NK-92 treated with Interleukin-12 subunit alpha and Interleukin-12 subunit beta, amount 100 ng/mL, for 24 hours (cell line): ENCODE results near the gene TP63.
"Not testable (repeated sequence)": the region's sequence is repeated elsewhere in the genome, so short reads cannot be mapped to it uniquely, and the experiment has no call there.

Experiments used
- DNase-seq: peaks from one replicate; lab custom pipeline; 2025; lab: John Stamatoyannopoulos, UW

TP63 gene

DNA sequence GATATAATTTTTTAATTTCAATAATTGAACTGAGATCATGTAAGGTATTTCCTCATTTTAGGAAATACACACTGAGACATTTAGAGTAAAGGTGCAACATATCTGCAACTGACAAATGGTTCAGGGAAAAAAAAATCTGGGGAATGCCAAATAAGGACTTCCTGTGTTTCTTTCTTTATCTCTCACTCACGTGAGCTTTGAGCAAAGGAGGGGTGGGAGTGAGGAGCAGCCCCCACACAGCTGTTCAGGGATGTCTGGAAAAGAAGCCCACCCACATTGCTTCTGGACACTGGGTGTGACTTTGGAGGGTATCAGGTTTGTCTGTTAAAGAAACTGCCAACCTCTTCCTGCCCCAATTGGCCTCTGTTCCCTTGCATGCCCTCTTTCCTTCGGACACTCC, 5.6 kb upstream of the TP63 start:
- no peak for DNase-seq

DNA sequence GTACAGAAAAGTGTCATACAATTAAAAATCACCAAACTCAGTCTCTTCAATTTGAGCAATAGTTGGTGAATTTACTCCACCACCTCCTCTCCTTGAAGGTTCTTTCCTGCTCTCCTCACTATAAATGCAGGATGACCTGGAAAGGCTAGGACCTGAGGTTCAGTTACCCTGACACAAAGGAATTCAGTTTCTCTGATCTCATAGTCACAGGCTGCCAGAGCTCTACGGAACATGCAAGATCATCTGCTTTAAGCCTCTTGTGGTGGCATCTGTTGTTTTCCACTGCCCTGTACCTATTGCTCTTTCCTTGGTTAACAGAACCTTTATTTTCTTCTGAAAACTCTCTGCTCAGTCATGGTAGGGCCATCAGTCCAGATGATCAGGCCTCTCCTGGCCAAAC, 4.9 kb upstream of the TP63 start:
- DNase-seq, result no peak

DNA sequence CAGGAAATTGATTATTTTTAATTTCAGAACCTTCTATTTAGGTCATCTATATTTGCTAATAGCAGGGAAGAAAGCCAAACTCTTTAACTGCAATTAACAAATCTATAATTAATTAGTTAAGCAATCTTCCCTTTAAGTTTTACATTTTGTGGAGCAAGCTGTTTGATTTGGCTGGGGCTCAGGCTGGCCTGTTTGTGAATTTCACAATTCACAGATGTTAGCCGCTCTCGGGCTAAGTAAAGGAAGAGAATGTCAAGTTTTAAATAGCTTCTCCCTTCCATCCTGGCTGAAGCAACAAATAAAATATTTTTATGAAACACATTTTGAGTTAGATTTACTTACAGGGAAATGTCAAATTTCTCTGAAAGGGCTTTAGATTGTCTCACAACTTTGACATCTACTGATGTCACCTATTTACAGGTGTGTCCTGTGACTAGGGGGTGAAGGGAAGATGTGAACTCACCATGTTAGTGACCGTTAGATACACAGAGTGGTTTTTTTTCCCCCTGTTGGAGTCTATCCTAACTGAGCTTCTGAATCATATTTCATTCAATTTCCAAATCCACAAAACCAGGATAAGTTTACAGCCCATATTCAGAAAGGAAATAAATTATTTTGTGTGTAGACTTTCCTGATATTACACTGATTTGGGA, 1.3 kb upstream of the TP63 start:
- DNase-seq, result no peak

DNA sequence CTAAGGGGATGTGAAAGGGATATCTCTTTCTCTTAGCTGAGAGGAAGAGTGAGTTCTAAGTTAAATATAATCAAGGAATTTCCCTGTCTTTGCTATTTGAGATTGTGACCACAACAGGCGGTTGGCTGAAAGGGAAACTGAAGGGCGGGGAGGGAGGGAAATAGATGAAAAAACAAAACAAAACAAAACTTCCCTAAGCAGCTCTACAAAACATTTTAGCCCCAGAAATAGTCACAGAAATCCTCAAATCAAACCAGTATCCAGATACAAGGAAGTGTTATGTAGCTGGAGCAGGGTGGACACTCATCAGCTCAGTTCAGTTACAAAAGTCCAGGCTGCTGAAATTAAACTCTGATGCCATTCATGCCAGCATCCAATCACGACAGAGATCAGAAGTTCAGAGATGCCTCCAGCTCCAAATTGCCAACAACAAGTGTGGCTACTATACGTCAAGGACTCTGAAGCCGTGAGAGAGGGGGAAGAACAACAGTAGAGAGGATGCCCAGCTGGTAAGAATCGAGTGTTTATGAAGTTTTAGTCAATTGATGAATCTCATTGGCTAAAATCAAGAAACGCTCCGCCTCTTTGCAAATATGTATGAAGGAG, 319 bp upstream of the TP63 start:
- DNase-seq, result no peak

DNA sequence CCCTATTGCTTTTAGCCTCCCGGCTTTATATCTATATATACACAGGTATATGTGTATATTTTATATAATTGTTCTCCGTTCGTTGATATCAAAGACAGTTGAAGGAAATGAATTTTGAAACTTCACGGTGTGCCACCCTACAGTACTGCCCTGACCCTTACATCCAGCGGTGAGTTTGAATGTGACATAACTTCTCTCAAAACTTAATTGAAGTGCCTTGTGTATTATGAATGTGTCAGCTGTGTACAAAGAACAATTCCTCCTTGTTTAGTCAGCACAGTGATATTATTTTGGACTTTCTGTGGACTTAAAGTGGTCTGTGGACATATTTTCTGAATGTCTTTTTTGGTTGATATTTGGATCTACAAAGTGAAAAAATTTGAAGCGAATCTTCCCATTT, 220 bp downstream of the TP63 start:
- no peak for DNase-seq

DNA sequence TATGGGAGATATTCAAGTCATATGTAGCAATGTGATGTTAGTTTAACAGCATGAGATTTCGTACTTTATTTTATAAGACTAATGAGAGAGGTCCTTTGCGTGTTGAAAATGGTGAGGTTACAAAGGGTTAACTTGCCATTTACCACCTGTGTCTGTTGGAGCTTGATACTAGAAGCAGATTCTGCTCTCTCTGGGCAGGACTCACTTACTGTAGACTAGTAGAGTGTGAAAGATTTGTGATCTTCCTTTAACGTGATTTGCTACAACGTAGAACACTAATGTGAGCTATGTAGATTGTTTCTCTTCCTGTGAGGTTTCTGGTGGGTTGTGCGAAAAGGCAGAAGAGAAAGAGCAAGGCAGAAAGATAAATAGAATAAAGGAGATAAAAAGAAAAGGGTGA, 1.1 kb downstream of the TP63 start:
- no peak for DNase-seq

DNA sequence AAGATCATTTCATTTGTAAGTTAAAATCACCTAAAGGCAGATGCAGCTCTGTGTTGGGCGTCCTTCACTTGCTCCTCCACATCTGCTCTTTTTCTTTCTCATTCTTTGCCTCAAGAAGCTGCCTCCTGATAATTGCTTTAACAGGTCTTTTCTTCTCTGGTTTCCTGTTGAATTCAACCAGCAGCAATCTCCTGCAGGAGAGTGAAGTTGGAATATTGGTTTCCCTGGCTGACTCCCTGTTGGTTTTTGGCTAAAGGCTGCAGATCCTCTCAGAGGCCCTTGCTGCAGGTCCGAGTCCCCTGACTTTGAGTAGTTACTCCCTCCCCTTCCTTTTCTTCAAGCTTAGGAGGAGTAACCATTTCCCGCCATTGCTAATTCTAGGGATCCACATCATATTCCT, 4.2 kb downstream of the TP63 start:
- no peak for DNase-seq

DNA sequence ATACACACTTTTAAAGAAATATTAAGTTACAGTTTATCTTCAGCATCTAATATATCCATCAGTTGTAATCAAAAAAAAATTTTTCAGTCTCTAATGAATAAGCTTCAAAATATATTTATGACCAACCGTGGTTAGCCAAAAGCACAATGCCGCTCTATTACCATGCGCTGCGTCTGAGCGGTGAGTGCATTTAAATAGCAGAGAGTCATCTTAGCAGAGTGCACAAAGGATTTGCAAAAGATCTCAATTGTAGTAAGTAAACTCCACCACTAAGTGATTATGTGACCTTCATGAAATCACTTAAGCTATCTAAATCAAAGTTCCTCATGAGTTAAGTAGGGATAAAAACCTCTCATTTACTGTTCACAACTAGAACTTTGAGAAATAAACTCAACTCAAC, 4.9 kb downstream of the TP63 start:
- DNase-seq, result no peak

DNA sequence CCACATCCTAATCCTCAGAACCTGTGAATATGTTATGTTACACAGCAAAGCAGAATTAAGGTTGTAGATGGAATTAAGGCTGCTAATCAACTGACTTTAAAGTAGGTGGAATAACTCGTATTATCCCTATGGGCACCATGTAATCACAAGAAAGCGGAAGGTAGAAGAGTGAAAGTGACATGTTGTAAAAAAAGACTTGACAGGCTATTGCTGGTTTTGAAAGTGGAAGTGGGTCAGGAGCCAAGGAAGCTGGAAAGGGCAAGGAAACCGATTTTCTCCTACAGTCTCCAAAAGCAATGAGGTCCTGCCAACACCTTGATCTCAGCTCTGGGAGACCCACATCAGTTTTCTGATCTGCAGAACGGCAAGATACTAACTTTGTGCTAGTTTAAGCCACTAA, 6.6 kb downstream of the TP63 start:
- DNase-seq, result no peak

DNA sequence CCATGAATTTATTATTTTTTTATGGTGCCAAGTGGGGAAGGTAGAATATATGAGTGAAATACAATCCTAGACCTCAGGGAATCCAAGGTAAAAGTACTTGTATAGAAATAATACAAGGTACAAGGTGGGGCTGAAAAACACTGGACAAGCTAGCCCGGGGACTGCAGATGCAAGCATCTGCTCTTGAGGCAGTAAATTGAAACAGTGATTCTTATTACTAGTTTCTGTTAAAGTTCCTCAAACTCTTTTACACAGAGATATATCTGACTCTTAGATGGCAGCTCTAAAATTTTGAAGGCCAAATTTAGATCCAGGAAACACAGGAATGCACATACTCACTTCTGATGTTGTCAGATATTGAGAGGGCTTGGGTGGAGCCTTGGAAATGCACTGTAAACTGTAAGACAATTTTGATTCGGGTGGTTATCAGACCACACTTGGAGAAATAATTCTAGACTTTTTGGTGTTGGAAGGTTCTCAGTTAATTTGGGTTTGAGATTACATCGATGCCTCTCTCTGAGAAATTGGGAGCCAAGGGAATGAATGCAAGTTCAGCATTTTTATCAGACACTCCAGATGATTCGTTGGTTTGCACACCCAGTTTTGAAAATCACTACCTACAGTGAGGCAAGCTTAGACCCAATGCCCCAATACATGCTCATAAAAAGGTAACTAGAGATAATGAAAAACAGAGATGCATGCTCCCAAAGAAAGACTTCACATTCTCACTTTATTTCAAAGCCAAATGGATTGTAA, 7.3 kb downstream of the TP63 start:
- DNase-seq, result no peak

DNA sequence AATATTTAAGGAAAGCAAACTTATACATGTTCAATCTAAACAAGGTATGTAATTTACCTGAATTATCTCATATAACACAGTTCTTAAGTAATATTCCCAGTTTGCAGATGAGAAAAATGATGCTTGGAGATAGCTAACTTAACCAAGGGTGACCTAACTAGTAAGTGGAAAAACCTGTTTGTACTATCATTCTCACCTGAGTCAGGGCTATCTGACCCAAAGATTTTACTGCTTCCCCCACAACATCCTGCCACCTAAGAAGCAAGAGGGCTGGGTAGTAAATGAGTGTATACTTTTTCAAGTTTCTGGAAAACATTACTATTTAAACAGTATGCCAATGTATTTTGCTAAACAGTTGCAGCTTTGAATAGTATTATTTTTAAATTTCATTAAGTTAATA, 10.6 kb downstream of the TP63 start:
- DNase-seq, result no peak

DNA sequence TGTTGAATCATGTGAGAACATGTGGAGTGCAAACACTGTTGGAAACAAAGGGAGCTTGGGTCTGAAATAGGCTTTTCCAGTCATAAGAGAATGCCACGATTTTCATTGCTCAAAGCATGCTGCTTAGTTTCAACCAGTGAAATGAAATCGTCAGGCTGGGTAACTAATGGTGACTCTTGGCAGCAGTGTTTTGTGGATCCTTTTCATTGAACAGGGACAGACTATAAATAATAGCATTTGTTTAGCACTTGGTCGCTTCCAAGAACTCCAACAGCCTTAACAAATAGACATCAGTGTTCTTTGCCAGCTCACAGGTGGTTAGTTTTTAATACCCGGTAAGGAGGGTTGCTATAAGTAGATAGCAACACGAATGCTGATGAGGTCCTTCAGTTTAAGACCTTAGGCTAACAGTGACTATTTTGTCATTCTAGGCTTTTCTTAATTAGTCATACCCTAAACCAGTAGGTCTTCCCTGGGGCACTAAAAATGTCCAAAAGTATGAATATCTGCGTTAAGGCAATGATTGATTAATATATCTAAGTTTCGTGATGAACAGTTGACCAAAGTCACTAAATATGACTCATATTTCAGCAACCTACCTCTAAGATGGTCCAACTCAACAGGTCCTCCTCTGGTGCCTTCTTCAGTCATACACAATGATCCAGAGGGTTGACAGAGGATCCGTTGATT, 15.8 kb downstream of the TP63 start:
- no peak for DNase-seq

DNA sequence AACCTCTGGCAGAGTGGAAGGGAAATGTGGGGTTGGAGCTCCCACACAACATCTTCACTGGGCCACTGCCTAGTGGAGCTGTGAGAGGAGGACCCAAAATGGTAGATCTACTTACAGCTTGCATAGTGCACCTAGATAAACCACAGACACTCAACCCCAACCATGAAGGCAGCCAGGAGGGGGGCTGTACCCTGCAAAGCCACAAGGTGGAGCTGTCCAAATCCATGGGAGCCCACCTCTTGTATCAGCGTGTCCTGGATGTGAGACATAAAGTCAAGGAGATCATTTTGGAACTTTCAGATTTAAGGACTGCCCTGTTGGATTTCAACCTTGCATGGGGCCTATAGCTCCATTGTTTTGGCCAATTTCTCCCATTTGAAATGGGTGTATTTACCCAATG, 20.9 kb downstream of the TP63 start:
- no peak for DNase-seq

DNA sequence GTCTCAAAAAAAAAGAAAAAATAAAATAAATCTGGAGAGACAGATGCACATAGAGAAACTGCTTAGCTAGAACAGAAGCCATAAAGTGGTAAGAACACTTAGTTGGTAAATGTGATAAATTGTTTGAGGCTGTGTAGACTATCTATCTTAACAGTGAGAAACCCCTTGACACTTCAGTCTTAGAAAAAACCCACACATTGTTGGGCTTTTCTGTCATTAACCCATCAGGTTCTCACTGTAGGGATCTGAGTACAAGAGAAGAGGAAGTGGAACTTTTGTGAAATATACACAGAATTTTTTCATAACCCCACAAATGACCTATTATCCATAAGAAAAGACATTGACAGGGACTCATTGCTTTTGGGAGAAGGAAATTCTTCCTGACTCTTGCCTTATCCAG, 24.4 kb downstream of the TP63 start:
- DNase-seq, result no peak

DNA sequence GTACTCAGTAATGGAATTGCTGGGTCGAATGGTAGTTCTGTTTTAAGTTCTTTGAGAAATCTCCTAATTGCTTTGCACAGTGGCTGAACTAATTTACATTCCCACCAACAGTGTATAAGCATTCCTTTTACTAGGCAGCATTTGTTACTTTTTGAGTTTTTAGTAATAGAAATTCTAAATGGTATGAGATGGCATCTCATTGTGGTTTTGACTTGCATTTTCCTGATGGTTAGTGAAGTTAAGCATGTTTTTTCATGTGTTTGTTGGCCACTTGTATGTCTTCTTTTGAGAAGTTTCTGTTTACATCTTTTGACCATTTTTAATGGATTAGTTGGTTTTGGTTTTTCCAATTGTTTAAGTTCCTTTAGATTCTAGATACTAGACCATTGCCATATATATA, 28.4 kb downstream of the TP63 start:
- DNase-seq, result no peak

DNA sequence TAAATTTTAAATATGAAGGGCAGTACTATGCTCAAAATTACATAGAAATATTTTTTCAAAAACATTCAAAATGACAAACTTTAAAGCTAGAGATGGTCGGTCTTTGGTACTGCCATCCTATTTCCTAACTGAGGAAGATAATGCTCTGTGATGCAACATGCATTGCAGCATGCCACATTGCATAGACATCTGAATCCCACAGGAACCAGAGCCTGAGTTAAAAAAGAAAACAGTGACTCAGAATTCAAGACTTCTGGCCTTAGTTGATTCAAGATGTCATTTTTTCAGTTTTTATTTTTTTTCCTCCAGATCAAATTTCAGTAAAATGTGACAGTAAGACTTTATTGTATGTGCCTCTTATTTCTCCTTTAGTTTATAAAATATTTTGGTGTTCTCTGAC, 33.1 kb downstream of the TP63 start:
- no peak for DNase-seq

DNA sequence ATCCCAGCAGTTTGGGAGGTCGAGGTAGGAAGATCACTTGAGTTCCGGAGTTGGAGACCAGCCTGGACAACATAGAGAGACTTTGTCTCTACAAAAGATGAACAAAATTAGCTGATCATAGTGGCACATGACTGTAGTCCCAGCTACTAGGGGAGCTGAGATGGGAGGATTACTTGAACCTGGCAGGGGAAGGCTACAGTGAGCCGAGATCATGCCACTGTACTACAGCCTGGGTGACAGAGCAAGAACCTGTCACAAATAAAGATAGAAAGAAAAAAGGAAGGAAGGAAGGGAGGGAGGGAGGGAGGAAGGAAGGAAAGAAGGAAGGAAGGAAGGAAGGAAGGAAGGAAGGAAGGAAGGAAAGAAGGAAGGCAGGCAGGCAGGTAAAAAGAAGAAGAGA, 41.2 kb downstream of the TP63 start:
- not testable (repeated sequence) for DNase-seq

DNA sequence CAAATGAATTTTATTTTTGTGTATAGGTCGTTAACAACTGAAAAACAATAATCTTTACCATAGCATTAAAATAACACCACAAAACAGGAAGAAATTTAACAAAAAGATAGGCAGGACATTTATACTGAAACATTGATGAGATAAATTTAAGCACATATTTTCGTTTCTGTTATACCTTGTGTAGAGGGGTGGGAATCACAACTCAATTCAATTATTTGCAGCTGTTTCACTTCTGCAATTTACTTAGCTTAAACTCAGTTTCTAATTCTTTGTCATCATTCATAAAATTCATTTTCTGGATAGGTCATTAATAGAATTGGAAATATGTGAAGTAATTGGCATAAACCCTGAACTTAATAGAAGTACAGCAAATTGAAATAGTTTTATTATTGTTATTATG, 42.3 kb downstream of the TP63 start:
- DNase-seq, result no peak

DNA sequence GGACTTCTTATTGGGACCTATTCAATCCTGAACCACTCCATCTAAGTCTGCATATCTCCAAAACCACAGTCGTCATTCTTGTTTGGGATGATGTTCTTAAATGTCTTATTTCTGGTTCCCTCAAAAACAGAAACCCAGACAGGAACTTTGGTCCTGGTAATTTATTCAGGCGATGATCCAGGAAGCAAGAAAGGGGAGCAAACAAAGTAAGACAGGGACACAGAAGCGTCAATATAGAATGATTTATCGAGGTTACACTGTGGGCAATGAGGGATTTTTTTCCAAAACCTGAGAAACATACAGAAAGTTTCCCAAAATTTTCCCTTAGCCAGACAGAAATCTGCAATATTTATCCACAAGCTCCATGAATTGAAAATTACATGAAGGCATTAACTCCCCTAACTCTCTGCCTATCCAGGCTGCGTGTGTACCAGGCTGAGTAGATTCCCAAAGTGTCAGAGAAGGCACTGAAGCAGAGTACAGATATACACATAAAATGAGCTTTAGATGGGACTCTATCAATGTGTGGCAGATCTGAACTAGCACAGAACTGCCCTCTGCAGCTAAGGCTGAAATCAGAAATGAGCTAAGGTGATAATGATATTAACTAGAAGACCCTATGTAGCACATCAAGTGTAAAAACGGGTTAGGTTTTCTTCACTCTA, 43.2 kb downstream of the TP63 start:
- no peak for DNase-seq

DNA sequence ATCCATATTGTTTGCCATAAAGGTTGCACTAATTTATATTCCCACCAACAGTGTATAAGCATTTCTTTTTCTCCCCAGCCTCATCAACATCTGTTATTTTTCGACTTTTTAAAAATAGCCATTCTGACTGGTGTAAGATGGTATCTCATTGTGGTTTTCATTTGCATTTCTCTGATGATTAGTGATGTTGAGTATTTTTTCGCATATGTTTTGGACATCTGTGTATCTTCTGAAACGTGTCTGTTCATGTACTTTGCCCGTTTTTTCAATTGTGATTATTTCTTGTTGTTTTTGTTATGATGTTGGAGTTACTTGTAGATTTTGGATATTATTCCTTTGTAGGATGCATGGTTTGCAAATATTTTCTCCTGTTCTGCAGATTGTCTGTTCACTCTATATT, 46.5 kb downstream of the TP63 start:
- no peak for DNase-seq

DNA sequence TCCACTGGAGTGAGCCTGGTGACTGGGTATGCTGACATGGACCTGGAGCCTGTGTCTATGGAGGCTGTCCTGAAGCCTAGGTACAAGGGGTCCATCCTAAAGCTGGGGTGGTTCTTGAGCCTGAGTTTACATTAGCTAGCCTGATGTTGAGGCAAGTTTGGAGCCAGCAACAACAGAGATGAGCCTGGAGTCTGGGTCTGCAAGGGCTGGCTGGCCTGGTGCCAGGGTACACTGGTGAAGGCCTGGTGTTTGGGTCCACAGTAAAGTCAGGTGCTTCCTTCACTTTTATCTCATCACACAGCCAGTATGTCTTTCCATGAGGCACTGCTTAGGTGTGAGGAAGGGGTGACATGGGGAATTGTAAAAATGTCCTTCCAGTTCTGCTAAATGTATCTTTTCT, 49.5 kb downstream of the TP63 start:
- no peak for DNase-seq

DNA sequence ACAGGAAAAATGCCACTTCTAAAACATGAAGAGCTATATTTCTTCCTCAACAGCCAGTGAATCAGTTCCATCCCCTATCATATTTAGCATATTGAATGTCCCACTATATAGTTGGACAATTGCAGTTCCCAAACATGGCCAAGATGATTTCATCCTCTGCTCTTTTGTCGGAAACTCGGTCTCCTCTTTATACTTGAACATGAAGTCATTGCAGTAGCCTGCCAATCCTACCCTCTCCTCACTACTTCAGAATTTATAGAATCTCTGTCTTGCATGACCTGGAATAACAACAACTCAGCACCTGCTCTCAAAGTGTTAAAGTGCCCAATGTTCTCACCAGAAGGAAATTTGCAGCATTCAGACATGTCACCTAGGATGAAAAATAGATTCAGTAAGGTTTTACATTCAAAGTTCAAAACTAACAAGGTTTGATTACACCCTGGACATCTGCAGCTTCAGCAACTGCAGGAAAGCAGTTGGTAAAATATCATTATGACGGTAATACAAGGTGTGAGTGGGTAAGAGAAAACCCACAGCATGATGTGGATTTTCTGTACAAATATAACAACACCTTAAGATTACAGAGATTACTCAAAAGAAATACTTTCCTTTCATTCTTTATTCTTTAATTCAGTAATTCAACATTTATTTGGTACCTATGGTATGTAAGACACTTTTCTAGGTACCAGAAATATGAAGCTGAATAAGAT, 52.5 kb downstream of the TP63 start:
- no peak for DNase-seq
